GM23338 (cell line): ENCODE measurements around the gene TSHZ3. TPM values are rescaled to one million over a fixed set of nuclear protein-coding genes. Genes with fewer than 3 reads are reported as not detected.

ENCODE experiments used
- ATAC-seq: fragments of 200-7000 bp; cut with Tn5 transposase; 3 replicates; pipeline ENCODE4 v1.9.1; 2020
- DNase-seq: peaks from one replicate; pipeline ENCODE4 v3.0.0-alpha.2; 2015; ENCODE audit warnings: low spot score
- H2AFZ ChIP-seq: fragments of 200-600 bp; sonication (generic); 2 replicates; pipeline ENCODE4 v1.8.0; 2016; ENCODE audit warnings: antibody characterized with exemption, mild to moderate bottlenecking, moderate library complexity
- H3F3A ChIP-seq: fragments of 200-600 bp; sonication (generic); replicated peaks from 2 replicates; pipeline ENCODE4 v1.8.0; 2017; ENCODE audit warnings: antibody characterized with exemption, mixed run types, low read depth
- H3K27ac ChIP-seq: fragments of 200-600 bp; sonication (generic); 2 replicates; pipeline ENCODE4 v1.6.1; 2016; ENCODE audit warnings: low read depth
- H3K27me3 ChIP-seq: fragments of 200-600 bp; sonication (generic); 2 replicates; pipeline ENCODE4 v1.8.0; 2016; ENCODE audit warnings: mild to moderate bottlenecking, mixed run types, moderate library complexity; ENCODE audit not compliant: insufficient read depth
- H3K36me3 ChIP-seq: fragments of 200-600 bp; sonication (generic); 2 replicates; pipeline ENCODE4 v1.8.0; 2016; ENCODE audit warnings: mild to moderate bottlenecking; ENCODE audit not compliant: insufficient read depth
- H3K4me1 ChIP-seq: fragments of 200-600 bp; sonication (generic); 2 replicates; pipeline ENCODE4 v1.8.0; 2016; ENCODE audit warnings: mild to moderate bottlenecking, moderate library complexity; ENCODE audit not compliant: insufficient read depth
- H3K4me2 ChIP-seq: fragments of 200-600 bp; sonication (generic); 2 replicates; pipeline ENCODE4 v1.7.1; 2017; ENCODE audit warnings: mixed run types
- H3K4me3 ChIP-seq: fragments of 200-600 bp; sonication (generic); 2 replicates; pipeline ENCODE4 v1.6.1; 2016; ENCODE audit warnings: mixed run types
- H3K79me2 ChIP-seq: fragments of 200-600 bp; sonication (generic); replicated peaks from 2 replicates; pipeline ENCODE4 v1.8.0; 2017; ENCODE audit warnings: mild to moderate bottlenecking; ENCODE audit not compliant: insufficient read depth
- H3K9me2 ChIP-seq: fragments of 200-600 bp; sonication (generic); 2 replicates; pipeline ENCODE4 v1.8.0; 2017; ENCODE audit not compliant: insufficient read depth
- H4K20me1 ChIP-seq: fragments of 200-600 bp; sonication (generic); replicated peaks from 2 replicates; pipeline ENCODE4 v1.8.0; 2017; ENCODE audit warnings: mild to moderate bottlenecking; ENCODE audit not compliant: insufficient read depth
- H3K27ac Mint-ChIP-seq: 2 replicates; pipeline ENCODE4 v1.8.0; 2020; ENCODE audit warnings: inconsistent platforms, mild to moderate bottlenecking, moderate library complexity, mixed read lengths
- H3K27me3 Mint-ChIP-seq: 3 replicates; pipeline ENCODE4 v1.8.0; 2022; ENCODE audit warnings: low read depth, mild to moderate bottlenecking, moderate library complexity, mixed read lengths, inconsistent platforms; ENCODE audit not compliant: insufficient read depth, poor library complexity
- H3K36me3 Mint-ChIP-seq: 3 replicates; pipeline ENCODE4 v1.8.0; 2021; ENCODE audit warnings: low read depth, mild to moderate bottlenecking, inconsistent platforms, moderate library complexity, mixed read lengths
- H3K4me1 Mint-ChIP-seq: 3 replicates; pipeline ENCODE4 v1.8.0; 2020; ENCODE audit warnings: mild to moderate bottlenecking, inconsistent platforms, mixed read lengths
- H3K4me3 Mint-ChIP-seq: 3 replicates; pipeline ENCODE4 v1.8.0; 2021; ENCODE audit warnings: moderate library complexity, mild to moderate bottlenecking, inconsistent platforms, mixed read lengths
- H3K9me3 Mint-ChIP-seq: 3 replicates; pipeline ENCODE4 v1.8.0; 2020; ENCODE audit warnings: moderate library complexity, mild to moderate bottlenecking, inconsistent platforms, mixed read lengths
- EZH2 ChIP-seq: fragments of 200-600 bp; sonication (generic); IDR thresholded peaks from one replicate; pipeline ENCODE4 v1.8.0; 2017; ENCODE audit warnings: antibody characterized with exemption, mild to moderate bottlenecking, low read depth; ENCODE audit not compliant: unreplicated experiment
- EZH2phosphoT487 ChIP-seq: fragments of 200-600 bp; sonication (generic); IDR thresholded peaks from one replicate; pipeline ENCODE4 v1.8.1; 2018; ENCODE audit warnings: antibody characterized with exemption; ENCODE audit not compliant: unreplicated experiment
- JUNB ChIP-seq: IDR thresholded peaks from one replicate; pipeline ENCODE4 v1.6.1; 2016; ENCODE audit warnings: antibody characterized with exemption; ENCODE audit not compliant: unreplicated experiment
- NANOG ChIP-seq: IDR thresholded peaks from 2 replicates; pipeline ENCODE4 v1.6.1; 2016; ENCODE audit warnings: antibody characterized with exemption, borderline replicate concordance
- POLR2AphosphoS5 ChIP-seq: IDR thresholded peaks from 2 replicates; pipeline ENCODE4 v1.6.1; 2016; ENCODE audit warnings: antibody characterized with exemption, low read depth
- STAT1 ChIP-seq: IDR thresholded peaks from one replicate; pipeline ENCODE4 v1.6.1; 2016; ENCODE audit warnings: antibody characterized with exemption; ENCODE audit not compliant: unreplicated experiment
- ZNF114 ChIP-seq: fragments of 250-450 bp; sonication (Bioruptor Pico); IDR thresholded peaks from 2 replicates; pipeline ENCODE4 v1.5.0; 2020; ENCODE audit warnings: mild to moderate bottlenecking, moderate library complexity
- ZNF331 ChIP-seq: fragments of 250-450 bp; sonication (Bioruptor Pico); IDR thresholded peaks from 2 replicates; pipeline ENCODE4 v1.5.0; 2020; ENCODE audit warnings: low read depth, mild to moderate bottlenecking, moderate library complexity
- ZNF462 ChIP-seq: fragments of 250-450 bp; sonication (Bioruptor Pico); IDR thresholded peaks from 2 replicates; pipeline ENCODE4 v1.5.0; 2020; ENCODE audit warnings: mild to moderate bottlenecking, moderate library complexity
- polyA plus RNA-seq: library from polyadenylated mRNA; unstranded; fragments of >200 nt; fragmentation: Nextera tagmentation; extraction: Ambion mirVana; gene quantifications from 2 replicates; pipeline ENCODE4 v1.2.1, GENCODE V29; 2016
- total RNA-seq: library from RNA; depleted of rRNA; stranded (reverse); fragments of >200 nt; shearing (Covaris generic); gene quantifications from 2 replicates; pipeline ENCODE4 v1.2.3, GENCODE V29; 2014
- TF ChIP-seq, protein P1 (sequence below), 2 experiments: fragments of 200-600 bp in 1 of 2; sonication (generic) in 1 of 2; conservative IDR thresholded peaks; 2 replicates each; pipeline versions ENCODE4 v1.5.1 to v1.6.1; 2016 to 2017; ENCODE audit warnings: antibody characterized with exemption in 2 of 2, low read depth in 2 of 2, mild to moderate bottlenecking in 2 of 2, moderate library complexity in 1 of 2
- TF ChIP-seq, protein P2 (sequence below): IDR thresholded peaks from 2 replicates; pipeline ENCODE4 v1.6.1; 2016; ENCODE audit warnings: antibody characterized with exemption

Gene TSHZ3
- total and polyA plus RNA-seq, 2 experiments from 2014 or later, result 3.8 to 8.9 TPM

GRCh38 chr19:31266196-31266595 is 83.0 kb downstream of the TSHZ3 start:
- Histone ChIP-seq H3K27me3 (no peaks in the 10 kb centered on the region), H3K9me2 (peaks cover 4% of the 10 kb centered on the region; the same call in 1 of the 2 replicates), H3K36me3 (no peaks in the 10 kb centered on the region), H3K79me2 (no peaks in the 10 kb centered on the region), H3K27ac (no peak overlapping the region), H3K4me2 (no peak overlapping the region), H3K4me1 (no peaks in the 10 kb centered on the region; the same call in 1 of the 2 replicates), H4K20me1 (no peaks in the 10 kb centered on the region), H3K4me3 (no peak overlapping the region), H2AFZ (no peak overlapping the region), H3F3A (no peaks in the 10 kb centered on the region)
- DNase-seq (no peak), ATAC-seq (no peak)
- peaks cover 9% of the 10 kb centered on the region for H3K27me3 Mint-ChIP-seq
- H3K36me3 Mint-ChIP-seq, result no peaks in the 10 kb centered on the region; the same call in 2 of the 3 replicates
- H3K4me3 Mint-ChIP-seq, result no peak overlapping the region
- TF ChIP-seq, protein P1, sequence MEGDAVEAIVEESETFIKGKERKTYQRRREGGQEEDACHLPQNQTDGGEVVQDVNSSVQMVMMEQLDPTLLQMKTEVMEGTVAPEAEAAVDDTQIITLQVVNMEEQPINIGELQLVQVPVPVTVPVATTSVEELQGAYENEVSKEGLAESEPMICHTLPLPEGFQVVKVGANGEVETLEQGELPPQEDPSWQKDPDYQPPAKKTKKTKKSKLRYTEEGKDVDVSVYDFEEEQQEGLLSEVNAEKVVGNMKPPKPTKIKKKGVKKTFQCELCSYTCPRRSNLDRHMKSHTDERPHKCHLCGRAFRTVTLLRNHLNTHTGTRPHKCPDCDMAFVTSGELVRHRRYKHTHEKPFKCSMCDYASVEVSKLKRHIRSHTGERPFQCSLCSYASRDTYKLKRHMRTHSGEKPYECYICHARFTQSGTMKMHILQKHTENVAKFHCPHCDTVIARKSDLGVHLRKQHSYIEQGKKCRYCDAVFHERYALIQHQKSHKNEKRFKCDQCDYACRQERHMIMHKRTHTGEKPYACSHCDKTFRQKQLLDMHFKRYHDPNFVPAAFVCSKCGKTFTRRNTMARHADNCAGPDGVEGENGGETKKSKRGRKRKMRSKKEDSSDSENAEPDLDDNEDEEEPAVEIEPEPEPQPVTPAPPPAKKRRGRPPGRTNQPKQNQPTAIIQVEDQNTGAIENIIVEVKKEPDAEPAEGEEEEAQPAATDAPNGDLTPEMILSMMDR (conservative IDR thresholded peaks at IDR 0.05; ENCODE audit: low read depth in 2 of 2), result no peak
- TF ChIP-seq EZH2 (no peak), STAT1 (no peak), POLR2AphosphoS5 (no peak), ZNF114 (CRISPR knock-in tag) (no peak), ZNF462 (CRISPR knock-in tag) (no peak), EZH2phosphoT487 (no peak), JUNB (no peak), NANOG (no peak), ZNF331 (CRISPR knock-in tag) (no peak)
- TF ChIP-seq, protein P2, sequence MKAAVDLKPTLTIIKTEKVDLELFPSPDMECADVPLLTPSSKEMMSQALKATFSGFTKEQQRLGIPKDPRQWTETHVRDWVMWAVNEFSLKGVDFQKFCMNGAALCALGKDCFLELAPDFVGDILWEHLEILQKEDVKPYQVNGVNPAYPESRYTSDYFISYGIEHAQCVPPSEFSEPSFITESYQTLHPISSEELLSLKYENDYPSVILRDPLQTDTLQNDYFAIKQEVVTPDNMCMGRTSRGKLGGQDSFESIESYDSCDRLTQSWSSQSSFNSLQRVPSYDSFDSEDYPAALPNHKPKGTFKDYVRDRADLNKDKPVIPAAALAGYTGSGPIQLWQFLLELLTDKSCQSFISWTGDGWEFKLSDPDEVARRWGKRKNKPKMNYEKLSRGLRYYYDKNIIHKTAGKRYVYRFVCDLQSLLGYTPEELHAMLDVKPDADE, result no peak
- no peaks in the 10 kb centered on the region for H3K9me3 Mint-ChIP-seq
- no peak overlapping the region for H3K27ac Mint-ChIP-seq
- H3K4me1 Mint-ChIP-seq, result peaks cover 21% of the 10 kb centered on the region
